Activated CD4-positive, CD25-positive, alpha-beta regulatory T cell treated with anti-CD3 and anti-CD28 coated beads, Interleukin-2, amount 50 U/mL, for 72 hours (primary cell): ENCODE data around the gene UQCRQ.

Experiments
- DNase-seq: peaks from one replicate; pipeline ENCODE4 v3.0.0; 2021

The UQCRQ gene

GRCh38 chr5:132871459-132872284 lies 5.2 kb downstream of the UQCRQ start:
- DNase-seq, result no peak

GRCh38 chr5:132872788-132873118 lies 6.3 kb downstream of the UQCRQ start:
- DNase-seq, result no peak

GRCh38 chr5:132873119-132873929 lies 6.9 kb downstream of the UQCRQ start, which contains the start of gene LEAP2:
TSS of gene LEAP2 (plus strand) at chr5:132873668. CDS start at chr5:132873695, 27 bp downstream.
- DNase-seq, result no peak

- no peak for DNase-seq
Observed at GRCh38 chr5:132873930-132874271, 7.5 kb downstream of the UQCRQ start.

- no peak for DNase-seq
Observed at GRCh38 chr5:132876020-132876759, 9.7 kb downstream of the UQCRQ start.

GRCh38 chr5:132877466-132877865 lies 11.0 kb downstream of the UQCRQ start:
- DNase-seq, result no peak

- DNase-seq, result no peak
Observed at GRCh38 chr5:132877938-132878337, 11.5 kb downstream of the UQCRQ start.

- no peak for DNase-seq
Observed at GRCh38 chr5:132883261-132883834, 16.9 kb downstream of the UQCRQ start.

- no peak for DNase-seq
Observed at GRCh38 chr5:132884548-132884947, 18.1 kb downstream of the UQCRQ start.

- no peak for DNase-seq
Observed at GRCh38 chr5:132886064-132886823, 19.8 kb downstream of the UQCRQ start.

- no peak for DNase-seq
Observed at GRCh38 chr5:132887283-132887682, 20.8 kb downstream of the UQCRQ start.

- DNase-seq, result no peak
Observed at GRCh38 chr5:132889501-132889900, 23.1 kb downstream of the UQCRQ start.

- DNase-seq, result no peak
Observed at GRCh38 chr5:132890817-132891216, 24.4 kb downstream of the UQCRQ start.

GRCh38 chr5:132895719-132896305 lies 29.4 kb downstream of the UQCRQ start:
- DNase-seq, result no peak

- no peak for DNase-seq
Observed at GRCh38 chr5:132896685-132897084, 30.2 kb downstream of the UQCRQ start.

- DNase-seq, result no peak
Observed at GRCh38 chr5:132898094-132898493, 31.7 kb downstream of the UQCRQ start.

- DNase-seq, result no peak
Observed at GRCh38 chr5:132901036-132901435, 34.6 kb downstream of the UQCRQ start.

- DNase-seq, result no peak
Observed at GRCh38 chr5:132901730-132902129, 35.3 kb downstream of the UQCRQ start.

- DNase-seq, result no peak
Observed at GRCh38 chr5:132905938-132906337, 39.5 kb downstream of the UQCRQ start.

GRCh38 chr5:132907161-132907560 lies 40.7 kb downstream of the UQCRQ start:
- DNase-seq, result no peak

GRCh38 chr5:132909702-132910101 lies 43.3 kb downstream of the UQCRQ start:
- no peak for DNase-seq

- no peak for DNase-seq
Observed at GRCh38 chr5:132915681-132916080, 49.2 kb downstream of the UQCRQ start.
